Upper lobe of left lung (tissue), 4 donors: Measurements from ENCODE around the gene SLC22A24.

Source experiments
- EP300 ChIP-seq, 4 donors: sonication (generic); formaldehyde crosslinking; IDR thresholded peaks; one replicate each; pipeline ENCODE4 v1.5.1; 2017; ENCODE audit warnings: antibody characterized with exemption in 4 of 4, control low read depth in 2 of 4
- POLR2A ChIP-seq, 4 donors: fragments of 450-650 bp; IDR thresholded peaks; one replicate each; pipeline ENCODE4 v1.5.1; 2016 to 2017; ENCODE audit warnings: antibody characterized with exemption in 4 of 4, mild to moderate bottlenecking in 2 of 4
- POLR2AphosphoS5 ChIP-seq, 2 donors: sonication (generic); formaldehyde crosslinking; IDR thresholded peaks; one replicate each; pipeline ENCODE4 v1.5.1; 2017; ENCODE audit warnings: antibody characterized with exemption in 2 of 2
- TF ChIP-seq, protein P1 (sequence below), 6 experiments: fragments of 450-650 bp in 4 of 6; fragments of 200-600 bp in 2 of 6; sonication (generic) in 2 of 6; IDR thresholded peaks; one replicate each; pipeline ENCODE4 v1.5.1; 2016 to 2019; ENCODE audit warnings: antibody characterized with exemption in 6 of 6

DNA sequence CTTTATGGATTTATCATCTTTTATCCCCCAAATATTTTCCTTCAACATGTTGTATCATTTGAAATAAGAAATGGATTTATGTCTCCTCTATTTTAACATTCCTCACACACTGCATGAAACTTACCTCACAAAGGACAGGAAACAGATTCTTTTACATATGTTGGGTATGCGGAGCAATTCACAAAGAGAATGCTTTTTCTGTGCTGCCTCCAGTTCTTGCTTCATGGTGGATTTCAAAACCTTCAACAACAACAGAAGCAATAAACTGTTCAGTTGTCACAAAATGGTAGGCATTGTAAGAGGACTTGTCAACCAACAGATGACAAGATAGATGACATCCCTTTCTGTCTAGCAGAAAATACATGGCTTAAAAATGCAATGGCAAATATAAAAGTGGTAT lies 36.5 kb upstream of the SLC22A24 start:
- TF ChIP-seq POLR2A (IDR thresholded peaks at IDR 0.05) (no peak), EP300 (IDR thresholded peaks at IDR 0.05) (no peak), POLR2AphosphoS5 (IDR thresholded peaks at IDR 0.05) (no peak)
- TF ChIP-seq, protein P1, sequence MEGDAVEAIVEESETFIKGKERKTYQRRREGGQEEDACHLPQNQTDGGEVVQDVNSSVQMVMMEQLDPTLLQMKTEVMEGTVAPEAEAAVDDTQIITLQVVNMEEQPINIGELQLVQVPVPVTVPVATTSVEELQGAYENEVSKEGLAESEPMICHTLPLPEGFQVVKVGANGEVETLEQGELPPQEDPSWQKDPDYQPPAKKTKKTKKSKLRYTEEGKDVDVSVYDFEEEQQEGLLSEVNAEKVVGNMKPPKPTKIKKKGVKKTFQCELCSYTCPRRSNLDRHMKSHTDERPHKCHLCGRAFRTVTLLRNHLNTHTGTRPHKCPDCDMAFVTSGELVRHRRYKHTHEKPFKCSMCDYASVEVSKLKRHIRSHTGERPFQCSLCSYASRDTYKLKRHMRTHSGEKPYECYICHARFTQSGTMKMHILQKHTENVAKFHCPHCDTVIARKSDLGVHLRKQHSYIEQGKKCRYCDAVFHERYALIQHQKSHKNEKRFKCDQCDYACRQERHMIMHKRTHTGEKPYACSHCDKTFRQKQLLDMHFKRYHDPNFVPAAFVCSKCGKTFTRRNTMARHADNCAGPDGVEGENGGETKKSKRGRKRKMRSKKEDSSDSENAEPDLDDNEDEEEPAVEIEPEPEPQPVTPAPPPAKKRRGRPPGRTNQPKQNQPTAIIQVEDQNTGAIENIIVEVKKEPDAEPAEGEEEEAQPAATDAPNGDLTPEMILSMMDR (IDR thresholded peaks at IDR 0.05) = no peak
